LNCAP (cell line): ENCODE results near the gene PCLAF.

Source experiments
- CTCF ChIP-seq: fragments of 450-650 bp; IDR thresholded peaks from 2 replicates; pipeline ENCODE4 v1.5.1; 2017; ENCODE audit warnings: mild to moderate bottlenecking

Gene PCLAF

DNA sequence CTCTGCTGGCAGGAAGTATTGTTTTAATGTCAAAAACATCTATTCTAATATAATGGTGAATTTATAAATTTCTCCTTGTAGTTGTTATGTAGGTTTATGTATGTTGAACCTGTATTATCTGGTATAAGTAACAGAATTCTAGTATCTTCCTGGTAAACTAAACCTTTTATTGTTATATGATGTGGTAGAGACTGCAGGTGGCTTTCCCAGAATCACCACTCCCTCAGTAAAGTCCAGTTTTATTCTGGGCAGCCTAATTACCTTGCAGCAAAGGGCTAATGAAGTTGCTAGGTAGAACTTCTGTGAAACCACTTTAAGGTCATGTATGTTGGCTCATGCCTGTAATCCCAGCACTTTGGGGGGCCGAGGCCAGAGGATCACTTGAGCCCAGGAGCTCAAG lies 40.9 kb downstream of the PCLAF start:
- no peak for TF ChIP-seq CTCF

GRCh38 chr15:64337761-64338160 lies 43.5 kb downstream of the PCLAF start:
- no peak for TF ChIP-seq CTCF

DNA sequence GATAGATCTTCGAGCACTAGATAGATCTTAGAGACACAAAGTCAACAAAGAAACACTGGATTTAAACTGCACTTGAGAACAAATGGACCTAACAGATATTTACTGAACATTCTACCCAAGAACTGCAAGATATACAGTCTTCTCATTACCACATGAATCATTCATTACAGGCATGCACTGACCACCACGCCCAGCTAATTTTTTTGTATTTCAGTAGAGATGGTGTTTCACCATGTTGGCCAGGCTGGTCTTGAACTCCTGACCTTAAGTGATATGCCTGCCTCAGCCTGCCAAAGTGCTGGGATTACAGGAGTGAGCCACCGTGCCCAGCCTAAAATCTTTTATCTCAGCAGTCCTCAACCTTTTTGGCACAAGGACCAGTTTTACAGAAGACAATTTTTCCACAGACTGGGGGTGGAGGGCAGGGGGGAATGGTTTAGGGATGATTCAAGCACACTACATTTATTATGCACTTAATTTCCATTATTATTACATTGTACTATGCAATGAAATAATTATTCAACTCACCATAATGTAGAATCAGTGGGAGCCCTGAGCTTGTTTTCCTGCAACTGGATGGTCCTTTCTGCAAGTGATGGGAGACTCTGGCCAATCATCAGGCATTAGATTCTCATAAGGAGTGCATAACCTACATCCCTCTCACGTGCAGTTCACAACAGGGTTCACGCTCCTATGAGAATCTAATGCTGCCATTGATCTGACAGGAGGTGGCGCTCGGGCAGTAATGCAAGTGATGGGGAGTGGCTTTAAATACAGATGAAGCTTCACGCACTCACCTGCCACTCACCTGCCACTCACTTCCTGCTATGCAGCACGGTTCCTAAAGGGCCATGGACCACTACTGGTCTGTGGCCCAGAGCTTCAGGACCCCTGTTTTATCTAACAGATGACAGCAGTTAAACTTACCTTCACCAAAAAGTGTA lies 47.0 kb downstream of the PCLAF start:
- no peak for TF ChIP-seq CTCF

- no peak for TF ChIP-seq CTCF
Measured at GRCh38 chr15:64333516-64333915, 47.7 kb downstream of the PCLAF start.

- TF ChIP-seq CTCF, result no peak
Measured at GRCh38 chr15:64324165-64324877, 56.9 kb downstream of the PCLAF start.

DNA sequence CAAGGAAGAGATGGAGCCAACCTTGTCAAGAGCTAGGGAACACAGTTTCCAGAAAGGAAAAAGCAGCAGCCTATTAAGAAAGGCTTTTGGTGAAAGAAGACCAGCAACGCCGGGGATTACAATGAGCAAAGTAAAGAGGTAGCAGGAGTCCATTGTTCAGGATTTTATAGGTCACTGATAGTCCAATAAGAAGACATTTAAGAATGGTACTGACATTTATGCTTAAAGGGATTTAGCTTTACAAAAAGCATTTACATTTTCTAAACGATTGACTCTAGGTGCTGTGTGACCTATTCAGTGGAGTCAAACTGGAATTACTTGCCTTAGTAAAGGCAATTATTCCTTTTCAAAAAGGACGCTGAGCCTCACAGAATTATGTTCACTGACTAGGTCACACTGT lies 66.0 kb downstream of the PCLAF start:
- no peak for TF ChIP-seq CTCF

DNA sequence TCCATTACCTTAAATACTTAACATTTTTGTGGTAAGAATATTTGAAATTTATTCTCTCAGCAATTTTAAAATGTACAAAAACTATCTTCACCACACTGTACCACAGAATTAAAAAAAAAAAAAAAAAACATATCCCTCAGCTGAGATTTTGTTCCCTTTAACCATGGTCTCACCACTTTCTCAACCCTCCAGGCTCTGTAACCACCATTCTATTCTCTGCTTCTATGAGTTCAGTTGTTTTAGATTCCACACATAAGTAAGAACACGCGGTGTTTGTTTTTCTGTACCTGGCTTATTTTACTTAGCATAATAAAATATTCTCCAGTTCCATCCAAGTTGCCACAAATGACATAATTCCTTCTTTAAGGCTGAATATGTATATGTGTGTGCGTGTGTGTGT lies 66.8 kb downstream of the PCLAF start:
- TF ChIP-seq CTCF, result no peak
